ENCODE measurements around the gene CCL4L2. TPM values are rescaled to one million over a fixed set of nuclear protein-coding genes. Genes with fewer than 3 reads are reported as not detected.
"Not testable (repeated sequence)": the region's sequence is repeated elsewhere in the genome, so short reads cannot be mapped to it uniquely, and the experiment has no call there.

The CCL4L2 gene
- total and polyA plus RNA-seq, 2 donors (not counting 3 experiments of a cell fraction or from before 2014, with no cell fraction given) = not detected

DNA sequence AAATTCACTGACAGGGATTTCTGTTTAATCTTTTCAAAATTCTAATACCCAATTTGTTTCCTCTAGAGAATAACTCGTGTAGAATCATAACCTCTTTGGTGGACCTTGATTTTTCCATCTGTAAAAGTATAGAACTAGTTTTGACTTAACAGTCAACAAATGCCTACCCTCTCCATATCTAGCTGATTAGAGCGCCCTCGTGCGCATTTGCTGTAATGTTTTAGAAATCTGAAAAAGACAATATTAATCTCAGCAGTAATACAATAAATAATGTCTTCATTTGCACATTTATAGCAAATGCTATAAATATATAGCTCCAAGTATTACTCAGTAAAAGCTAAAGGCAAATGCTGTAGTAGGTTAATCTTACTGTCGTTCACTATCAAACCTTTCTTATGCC lies 18.8 kb downstream of the CCL4L2 start:
- H3K9me3 ChIP-seq (replicated peaks; ENCODE audit: control insufficient read depth, insufficient read depth, low read length); H3K4me2 ChIP-seq (ENCODE audit: insufficient read depth, low read length); H3K27ac ChIP-seq (ENCODE audit: insufficient read depth, low read depth, low read length); H3K4me1 ChIP-seq (ENCODE audit: control insufficient read depth, extremely low read depth, insufficient read depth, low read length); POLR2A ChIA-PET; FAIRE-seq; H4K20me1 ChIP-seq (replicated peaks; ENCODE audit: control insufficient read depth, extremely low read depth, insufficient read depth, low read length); H3K9me1 ChIP-seq (replicated peaks; ENCODE audit: control insufficient read depth, extremely low read depth, insufficient read depth, low read length); dilution Hi-C loops (cut with MboI; ENCODE audit: extremely low pct_ligation_motif_present, low sequenced_read_pairs); CTCF ChIA-PET; H3K27me3 ChIP-seq (ENCODE audit: control insufficient read depth in 2 of 2, insufficient read depth in 2 of 2, low read length in 2 of 2); DNase-seq (ENCODE audit: low read depth, low spot score); intact Hi-C loops (cut with micrococcal nuclease); H3K9ac ChIP-seq (replicated peaks; ENCODE audit: extremely low read depth, insufficient read depth, low read length); H3K4me3 ChIP-seq (replicated peaks in 1 of 3; ENCODE audit: insufficient read depth in 1 of 3, low read depth in 1 of 3, low read length in 3 of 3); H2AFZ ChIP-seq (ENCODE audit: low read depth, low read length); BruUV-seq (replicated peaks); H3K36me3 ChIP-seq (ENCODE audit: control insufficient read depth in 2 of 2, extremely low read depth in 1 of 2, insufficient read depth in 2 of 2, low read length in 2 of 2); H3K79me2 ChIP-seq (ENCODE audit: control insufficient read depth, insufficient read depth, low read length): not testable (repeated sequence)

DNA sequence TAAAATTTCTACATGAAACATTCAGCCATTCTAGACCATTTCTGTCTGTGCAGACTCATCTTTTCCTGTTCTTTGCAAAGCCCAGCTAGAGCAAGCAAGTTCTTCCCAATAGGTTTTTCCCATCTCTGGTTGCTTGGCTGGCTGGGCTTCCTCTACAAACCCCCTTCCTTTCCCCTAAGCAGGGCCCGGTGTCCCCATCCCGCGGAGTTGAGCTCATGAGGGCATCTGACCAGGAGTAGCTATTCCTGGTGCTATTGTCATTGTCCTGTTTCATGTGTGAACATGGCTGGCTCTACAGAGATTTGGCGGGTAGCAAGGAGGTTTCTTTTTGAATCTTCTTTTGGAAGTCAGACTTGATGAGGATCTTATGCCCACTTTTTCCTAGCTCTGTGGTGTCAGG lies 31.2 kb downstream of the CCL4L2 start:
- H3K4me2 ChIP-seq (ENCODE audit: insufficient read depth, low read length); dilution Hi-C loops (cut with MboI; ENCODE audit: extremely low pct_ligation_motif_present, low sequenced_read_pairs); intact Hi-C loops (cut with micrococcal nuclease); DNase-seq (ENCODE audit: low read depth, low spot score); H3K9me3 ChIP-seq (replicated peaks; ENCODE audit: control insufficient read depth, insufficient read depth, low read length); H3K9me1 ChIP-seq (replicated peaks; ENCODE audit: control insufficient read depth, extremely low read depth, insufficient read depth, low read length); H3K4me1 ChIP-seq (ENCODE audit: control insufficient read depth, extremely low read depth, insufficient read depth, low read length); BruUV-seq (replicated peaks); POLR2A ChIA-PET; H3K4me3 ChIP-seq (replicated peaks in 1 of 3; ENCODE audit: insufficient read depth in 1 of 3, low read depth in 1 of 3, low read length in 3 of 3); H3K36me3 ChIP-seq (ENCODE audit: control insufficient read depth in 2 of 2, extremely low read depth in 1 of 2, insufficient read depth in 2 of 2, low read length in 2 of 2); H4K20me1 ChIP-seq (replicated peaks; ENCODE audit: control insufficient read depth, extremely low read depth, insufficient read depth, low read length); FAIRE-seq; H3K27ac ChIP-seq (ENCODE audit: insufficient read depth, low read depth, low read length); H2AFZ ChIP-seq (ENCODE audit: low read depth, low read length); H3K9ac ChIP-seq (replicated peaks; ENCODE audit: extremely low read depth, insufficient read depth, low read length); H3K27me3 ChIP-seq (ENCODE audit: control insufficient read depth in 2 of 2, insufficient read depth in 2 of 2, low read length in 2 of 2); CTCF ChIA-PET; H3K79me2 ChIP-seq (ENCODE audit: control insufficient read depth, insufficient read depth, low read length): not testable (repeated sequence)

Small RNA genes within 50 kb of the gene (small RNA-seq; reads per million reads assigned to genes)
- not detected for gene AC243829.3 (ENCODE audit: insufficient read depth, insufficient read length, low read depth, low replicate concordance)
- not detected for gene AC243829.6 (ENCODE audit: insufficient read depth, insufficient read length, low read depth, low replicate concordance)

Other genes with a start within 250 kb of the CCL4L2 start
- gene CCL16, start 229.6 kb upstream of the CCL4L2 start, total RNA-seq = 0.51 and 0.55 TPM in 2 replicates
- 0.18 TPM in 1 of 2 replicates, not detected in the other for gene CCL16, start 229.6 kb upstream of the CCL4L2 start, polyA plus RNA-seq
- gene CCL14, start 224.3 kb upstream of the CCL4L2 start, total RNA-seq = 9.5 and 21.3 TPM in 2 replicates
- gene CCL14, start 224.3 kb upstream of the CCL4L2 start, polyA plus RNA-seq = 25.8 and 29.8 TPM in 2 replicates
- not detected in 2 replicates for gene CCL15, start 209.5 kb upstream of the CCL4L2 start, total RNA-seq
- gene CCL15, start 209.5 kb upstream of the CCL4L2 start, polyA plus RNA-seq = not detected in 2 replicates
- 1.0 TPM in 1 of 2 replicates, not detected in the other for gene CCL23, start 193.1 kb upstream of the CCL4L2 start, total RNA-seq
- gene CCL23, start 193.1 kb upstream of the CCL4L2 start, polyA plus RNA-seq = 1.1 TPM in 2 replicates
- not detected in 2 replicates for gene CCL18, start 146.8 kb upstream of the CCL4L2 start, total RNA-seq
- gene CCL18, start 146.8 kb upstream of the CCL4L2 start, polyA plus RNA-seq = not detected in 2 replicates
- not detected in 2 replicates for gene CCL3, start 120.9 kb upstream of the CCL4L2 start, total RNA-seq
- gene CCL3, start 120.9 kb upstream of the CCL4L2 start, polyA plus RNA-seq = not detected in 2 replicates
- gene CCL4, start 107.2 kb upstream of the CCL4L2 start, total RNA-seq = not detected in 2 replicates
- not detected in 2 replicates for gene CCL4, start 107.2 kb upstream of the CCL4L2 start, polyA plus RNA-seq
- gene TBC1D3B, start 34.4 kb upstream of the CCL4L2 start, total RNA-seq = 3.3 and 9.7 TPM in 2 replicates
- 0.81 and 1.7 TPM in 2 replicates for gene TBC1D3B, start 34.4 kb upstream of the CCL4L2 start, polyA plus RNA-seq
- gene CCL3L1, start 14.3 kb upstream of the CCL4L2 start, total RNA-seq = not detected in 2 replicates
- not detected in 2 replicates for gene CCL3L1, start 14.3 kb upstream of the CCL4L2 start, polyA plus RNA-seq
- gene TBC1D3I, start 53.5 kb downstream of the CCL4L2 start, total RNA-seq = 0.60 and 1.3 TPM in 2 replicates
- 0.16 and 0.26 TPM in 2 replicates for gene TBC1D3I, start 53.5 kb downstream of the CCL4L2 start, polyA plus RNA-seq
- gene TBC1D3G, start 112.8 kb downstream of the CCL4L2 start, total RNA-seq = not detected in 2 replicates
- gene TBC1D3G, start 112.8 kb downstream of the CCL4L2 start, polyA plus RNA-seq = not detected in 2 replicates
- gene TBC1D3H, start 177.4 kb downstream of the CCL4L2 start, total RNA-seq = 1.4 TPM in 1 of 2 replicates, not detected in the other
- gene TBC1D3H, start 177.4 kb downstream of the CCL4L2 start, polyA plus RNA-seq = not detected in 2 replicates

All from endothelial cell of umbilical vein (primary cell).